Lung (tissue), 12 donors: Measurements from ENCODE around the gene C14orf39. TPM values are rescaled to one million over a fixed set of nuclear protein-coding genes. Genes with fewer than 3 reads are reported as not detected.
"Not testable (repeated sequence)": the region's sequence is repeated elsewhere in the genome, so short reads cannot be mapped to it uniquely, and the experiment has no call there.

ENCODE experiments used
- ATAC-seq: fragments of 200-7000 bp; cut with Tn5 transposase; one replicate; pipeline ENCODE4 v1.9.1; 2020; ENCODE audit warnings: moderate number of reproducible peaks; ENCODE audit not compliant: insufficient read depth, low FRiP score
- DNase-seq, 3 donors: peaks; one replicate each; pipeline ENCODE4 v3.0.0-alpha.2; 2013 to 2017
- H3K27ac ChIP-seq, 2 donors: one replicate each; pipeline ENCODE4 v1.5.1; 2013; ENCODE audit warnings: mild to moderate bottlenecking in 2 of 2, moderate library complexity in 2 of 2, control low read depth in 1 of 2, inconsistent platforms in 1 of 2, low read depth in 1 of 2, low read length in 1 of 2
- H3K27me3 ChIP-seq, 3 donors: one replicate each; pipeline ENCODE4 v1.5.1; 2013; ENCODE audit warnings: low read length in 2 of 3; ENCODE audit not compliant: control insufficient read depth in 3 of 3, insufficient read depth in 3 of 3
- H3K36me3 ChIP-seq, 4 donors: one replicate each; pipeline ENCODE4 v1.5.1; 2013; ENCODE audit warnings: low read length in 4 of 4, mild to moderate bottlenecking in 1 of 4, moderate library complexity in 1 of 4; ENCODE audit not compliant: control insufficient read depth in 4 of 4, insufficient read depth in 4 of 4
- H3K4me1 ChIP-seq, 5 donors: one replicate each; pipeline ENCODE4 v1.5.1; 2013; ENCODE audit warnings: low read length in 5 of 5, mild to moderate bottlenecking in 2 of 5, moderate library complexity in 1 of 5; ENCODE audit not compliant: control insufficient read depth in 5 of 5, insufficient read depth in 5 of 5
- H3K4me3 ChIP-seq: one replicate; pipeline ENCODE4 v1.5.1; 2013; ENCODE audit warnings: mild to moderate bottlenecking, control low read depth, moderate library complexity
- H3K9ac ChIP-seq, 2 donors: one replicate each; pipeline ENCODE4 v1.5.1; 2013; ENCODE audit warnings: low read length in 2 of 2, control low read depth in 1 of 2; ENCODE audit not compliant: insufficient read depth in 1 of 2
- H3K9me3 ChIP-seq, 4 donors: one replicate each; pipeline ENCODE4 v1.5.1; 2013; ENCODE audit warnings: low read length in 3 of 4, mild to moderate bottlenecking in 1 of 4, moderate library complexity in 1 of 4; ENCODE audit not compliant: control insufficient read depth in 4 of 4, insufficient read depth in 3 of 4
- WGBS, 2 donors: extraction: QIAGEN DNeasy Blood & Tissue Kit; methylation state at CpG; one replicate each; pipeline ENCODE4 v1.1.7; 2013; 5-methylcytosine and 5-hydroxymethylcytosine counted together
- polyA plus RNA-seq, 2 donors: library from polyadenylated mRNA; stranded (reverse); fragments of 200-250 nt; gene quantifications; one replicate each; pipeline ENCODE4 v1.2.1, GENCODE V29; 2013
- total RNA-seq, 2 donors: library from RNA; depleted of rRNA in 1 of 2; stranded (reverse); fragments of >200 nt in 1 of 2; gene quantifications; one replicate each; pipeline ENCODE4 v1.2.1, GENCODE V29; 2014 to 2021
- TF ChIP-seq, protein P1 (sequence below): IDR thresholded peaks from 2 replicates; pipeline ENCODE4 v1.5.1; 2012; ENCODE audit warnings: mild to moderate bottlenecking; ENCODE audit errors: control extremely low read depth, extremely low read depth
- donor health status: control.
- donor health status: control.
- donor health status: Bipolar disorder and iron deficiency.
- donor health status: healthy.
- donor health status: DM: yes; HTN: yes; CAD: no.

C14orf39 gene
- total and polyA plus RNA-seq, 4 donors, result 0.02 to 1.1 (median 0.36) TPM

- Histone ChIP-seq H3K27ac (no peak overlapping the region), H3K27me3 (peaks cover 0 to 39% (median 38%) of the 10 kb centered on the region in 3 donors), H3K4me3 (no peak overlapping the region), H3K9me3 (peaks cover 0 to 5% (median 0%) of the 10 kb centered on the region in 4 donors), H3K4me1 (peaks cover 0 to 11% (median 0%) of the 10 kb centered on the region in 5 donors), H3K9ac (no peak overlapping the region), H3K36me3 (no peaks in the 10 kb centered on the region)
- ATAC-seq (no peak), DNase-seq (no peak)
- TF ChIP-seq, protein P1, sequence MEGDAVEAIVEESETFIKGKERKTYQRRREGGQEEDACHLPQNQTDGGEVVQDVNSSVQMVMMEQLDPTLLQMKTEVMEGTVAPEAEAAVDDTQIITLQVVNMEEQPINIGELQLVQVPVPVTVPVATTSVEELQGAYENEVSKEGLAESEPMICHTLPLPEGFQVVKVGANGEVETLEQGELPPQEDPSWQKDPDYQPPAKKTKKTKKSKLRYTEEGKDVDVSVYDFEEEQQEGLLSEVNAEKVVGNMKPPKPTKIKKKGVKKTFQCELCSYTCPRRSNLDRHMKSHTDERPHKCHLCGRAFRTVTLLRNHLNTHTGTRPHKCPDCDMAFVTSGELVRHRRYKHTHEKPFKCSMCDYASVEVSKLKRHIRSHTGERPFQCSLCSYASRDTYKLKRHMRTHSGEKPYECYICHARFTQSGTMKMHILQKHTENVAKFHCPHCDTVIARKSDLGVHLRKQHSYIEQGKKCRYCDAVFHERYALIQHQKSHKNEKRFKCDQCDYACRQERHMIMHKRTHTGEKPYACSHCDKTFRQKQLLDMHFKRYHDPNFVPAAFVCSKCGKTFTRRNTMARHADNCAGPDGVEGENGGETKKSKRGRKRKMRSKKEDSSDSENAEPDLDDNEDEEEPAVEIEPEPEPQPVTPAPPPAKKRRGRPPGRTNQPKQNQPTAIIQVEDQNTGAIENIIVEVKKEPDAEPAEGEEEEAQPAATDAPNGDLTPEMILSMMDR, result no peak
Measured at GRCh38 chr14:60488175-60488574, 2.3 kb upstream of the C14orf39 start.

- ATAC-seq, result no peak
- WGBS, 2 donors, result 30% methylated on average over 2 of the region's 2 CpGs
- Histone ChIP-seq H3K27ac (no peak overlapping the region), H3K36me3 (no peaks in the 10 kb centered on the region), H3K9ac (no peak overlapping the region), H3K27me3 (peaks cover 0 to 42% (median 38%) of the 10 kb centered on the region in 3 donors), H3K4me3 (no peak overlapping the region), H3K9me3 (peaks cover 0 to 5% (median 0%) of the 10 kb centered on the region in 4 donors), H3K4me1 (peaks cover 0 to 11% (median 0%) of the 10 kb centered on the region in 5 donors)
- TF ChIP-seq, protein P1, result no peak
- DNase-seq, result no peak
Measured at GRCh38 chr14:60487211-60487610, 1.3 kb upstream of the C14orf39 start.

DNA sequence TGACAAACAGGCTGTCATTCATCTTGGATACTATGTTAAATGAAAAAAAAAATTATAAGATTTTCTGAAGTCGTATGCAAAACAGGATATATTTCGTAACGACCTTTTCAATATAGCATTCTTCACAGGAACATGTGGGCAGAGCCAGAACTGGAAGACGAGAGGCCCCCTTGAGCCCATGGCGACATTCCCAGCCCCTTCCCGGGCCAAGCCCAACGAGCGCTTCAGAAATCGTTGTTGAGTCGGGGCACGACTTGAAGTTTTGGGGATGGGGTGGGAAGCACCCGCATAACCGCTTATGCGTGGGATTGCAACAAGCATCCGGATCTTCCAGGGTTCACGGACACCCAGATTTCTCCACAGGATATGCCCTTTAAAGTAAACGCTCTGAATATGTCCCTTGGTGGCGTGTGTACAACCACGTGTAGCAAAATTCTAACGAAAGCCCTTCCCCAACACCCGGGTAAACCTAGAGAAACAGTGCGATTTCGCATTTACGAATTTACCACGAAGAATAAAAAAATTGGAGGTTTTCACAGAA lies 736 bp downstream of the C14orf39 start:
- H3K27ac ChIP-seq, result no peak overlapping the region
- H3K4me3 ChIP-seq, result no peak overlapping the region
- TF ChIP-seq, protein P1, result no peak
- H3K9me3 ChIP-seq, result peaks cover 0 to 6% (median 2%) of the 10 kb centered on the region in 4 donors
- WGBS, 2 donors, result 3 to 7% methylated on average over 25 of the region's 25 CpGs
- peaks cover 0 to 11% (median 0%) of the 10 kb centered on the region in 5 donors for H3K4me1 ChIP-seq
- peak overlapping the region in 1 of 2 donors; percentile 23 for H3K9ac ChIP-seq
- peaks cover 0 to 40% (median 36%) of the 10 kb centered on the region in 3 donors for H3K27me3 ChIP-seq
- peak; percentile 40 to 47 (median 45) for DNase-seq
- no peak for ATAC-seq
- H3K36me3 ChIP-seq, result no peaks in the 10 kb centered on the region

DNA sequence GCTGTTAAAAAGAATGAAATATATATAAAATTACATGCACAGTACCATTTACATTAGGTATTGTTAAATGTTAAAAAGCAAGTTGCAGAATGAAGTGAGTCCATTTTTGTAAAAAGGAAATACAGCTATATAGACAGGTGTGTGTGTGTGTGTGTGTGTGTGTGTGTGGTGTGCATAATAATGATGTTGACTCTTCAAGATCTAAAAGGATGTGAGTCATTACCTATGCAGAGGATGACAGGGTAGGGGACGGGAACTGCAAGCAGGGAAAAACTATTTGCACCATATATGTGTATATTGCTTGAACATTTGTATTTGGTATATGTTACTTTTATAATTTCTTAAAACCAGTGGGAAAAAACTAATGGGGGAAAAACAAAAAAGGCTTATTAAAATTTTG lies 3.1 kb downstream of the C14orf39 start:
- Histone ChIP-seq H3K27ac (no peak overlapping the region), H3K36me3 (no peaks in the 10 kb centered on the region), H3K9ac (no peak overlapping the region), H3K4me1 (peaks cover 0 to 11% (median 0%) of the 10 kb centered on the region in 5 donors), H3K9me3 (peaks cover 0 to 7% (median 2%) of the 10 kb centered on the region in 4 donors), H3K27me3 (peaks cover 0 to 33% (median 26%) of the 10 kb centered on the region in 3 donors), H3K4me3 (no peak overlapping the region)
- ATAC-seq, result no peak
- WGBS, 2 donors, result 61 to 62% methylated on average over 1 of the region's 1 CpG
- TF ChIP-seq, protein P1, result no peak
- DNase-seq, result no peak

GRCh38 chr14:60480248-60480647 lies 5.6 kb downstream of the C14orf39 start:
- H3K36me3 ChIP-seq, H3K4me1 ChIP-seq, DNase-seq, H3K9ac ChIP-seq, H3K27ac ChIP-seq, H3K4me3 ChIP-seq, H3K9me3 ChIP-seq, ATAC-seq: not testable (repeated sequence)
- peaks cover 0 to 12% (median 6%) of the 10 kb centered on the region in 3 donors for H3K27me3 ChIP-seq
- 95 to 97% methylated on average over 7 of the region's 7 CpGs for WGBS, 2 donors
